ENCODE results near the gene ADCYAP1.

ADCYAP1 gene

DNA sequence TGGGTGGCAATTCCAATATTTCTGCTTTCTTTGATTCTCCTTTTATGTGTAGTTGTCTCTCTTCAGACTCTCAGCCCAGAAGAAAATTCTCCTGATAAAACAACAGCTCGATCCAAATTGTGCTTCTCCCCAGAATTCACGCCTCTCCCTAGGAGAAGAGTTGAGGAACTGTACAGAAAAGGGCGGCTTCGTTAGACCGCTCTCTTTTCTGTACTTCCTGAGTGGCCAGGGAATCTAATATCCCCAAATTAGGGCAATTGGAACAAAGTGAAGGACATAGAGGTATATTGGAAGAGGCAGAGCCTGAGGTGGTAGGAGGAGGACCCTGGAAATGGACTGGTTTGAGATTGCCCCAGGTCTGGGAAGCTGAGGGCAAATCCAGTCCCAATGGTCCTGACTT lies 5.6 kb downstream of the ADCYAP1 start:
- H3K4me2 ChIP-seq (ENCODE audit: low read length), result no peak overlapping the region
- H3K9me2 ChIP-seq (replicated peaks; ENCODE audit: control insufficient read depth, low read length), result no peaks in the 10 kb centered on the region
- H3K27me3 ChIP-seq (ENCODE audit: control insufficient read depth, low read length), result no peaks in the 10 kb centered on the region

DNA sequence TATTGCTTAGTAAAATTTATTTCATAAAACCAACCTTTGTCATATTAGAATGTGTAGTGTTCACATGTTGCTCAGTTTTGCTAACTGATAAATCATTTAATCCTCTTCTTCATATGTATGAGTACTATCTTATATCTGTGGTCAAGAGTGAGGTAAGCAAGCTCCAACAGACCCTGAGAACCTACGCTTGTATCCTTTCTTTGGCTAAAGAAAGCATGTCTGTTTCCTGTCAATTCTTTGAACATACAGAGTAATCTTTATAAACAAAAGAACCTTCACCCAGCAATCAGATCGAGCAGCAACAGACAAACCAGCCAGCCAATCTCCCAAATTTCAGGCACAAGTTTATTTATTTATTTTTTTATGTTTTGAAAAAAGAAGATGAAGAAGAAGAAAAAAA lies 6.4 kb downstream of the ADCYAP1 start:
- Histone ChIP-seq H3K9me3 (ENCODE audit: control insufficient read depth, insufficient read depth, low read length) (peaks cover 13% of the 10 kb centered on the region; the same call in 1 of the 2 replicates), H3K4me2 (ENCODE audit: low read length) (no peak overlapping the region), H3K27ac (ENCODE audit: low read depth, low read length) (no peak overlapping the region), H3K4me1 (ENCODE audit: control insufficient read depth, low read length) (no peaks in the 10 kb centered on the region), H3K79me2 (ENCODE audit: control insufficient read depth, low read length) (no peaks in the 10 kb centered on the region), H3K36me3 (ENCODE audit: control insufficient read depth, low read length) (no peaks in the 10 kb centered on the region), H3K4me3 (ENCODE audit: low read length) (no peak overlapping the region), H4K20me1 (ENCODE audit: control insufficient read depth, insufficient read depth, low read depth, low read length) (no peaks in the 10 kb centered on the region), H3K27me3 (ENCODE audit: control insufficient read depth, low read length) (no peaks in the 10 kb centered on the region), H3F3A (ENCODE audit: control insufficient read depth, insufficient read depth) (no peaks in the 10 kb centered on the region), H3K9me2 (replicated peaks; ENCODE audit: control insufficient read depth, low read length) (no peaks in the 10 kb centered on the region)
- TF ChIP-seq, protein P1, sequence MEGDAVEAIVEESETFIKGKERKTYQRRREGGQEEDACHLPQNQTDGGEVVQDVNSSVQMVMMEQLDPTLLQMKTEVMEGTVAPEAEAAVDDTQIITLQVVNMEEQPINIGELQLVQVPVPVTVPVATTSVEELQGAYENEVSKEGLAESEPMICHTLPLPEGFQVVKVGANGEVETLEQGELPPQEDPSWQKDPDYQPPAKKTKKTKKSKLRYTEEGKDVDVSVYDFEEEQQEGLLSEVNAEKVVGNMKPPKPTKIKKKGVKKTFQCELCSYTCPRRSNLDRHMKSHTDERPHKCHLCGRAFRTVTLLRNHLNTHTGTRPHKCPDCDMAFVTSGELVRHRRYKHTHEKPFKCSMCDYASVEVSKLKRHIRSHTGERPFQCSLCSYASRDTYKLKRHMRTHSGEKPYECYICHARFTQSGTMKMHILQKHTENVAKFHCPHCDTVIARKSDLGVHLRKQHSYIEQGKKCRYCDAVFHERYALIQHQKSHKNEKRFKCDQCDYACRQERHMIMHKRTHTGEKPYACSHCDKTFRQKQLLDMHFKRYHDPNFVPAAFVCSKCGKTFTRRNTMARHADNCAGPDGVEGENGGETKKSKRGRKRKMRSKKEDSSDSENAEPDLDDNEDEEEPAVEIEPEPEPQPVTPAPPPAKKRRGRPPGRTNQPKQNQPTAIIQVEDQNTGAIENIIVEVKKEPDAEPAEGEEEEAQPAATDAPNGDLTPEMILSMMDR (IDR thresholded peaks at IDR 0.05; ENCODE audit: low read depth, low read length, poor library complexity, severe bottlenecking), result no peak
- TF ChIP-seq EZH2phosphoT487 (IDR thresholded peaks at IDR 0.05; ENCODE audit: borderline replicate concordance, low read length), result no peak

More for the DNA sequence above, 5.6 kb downstream of the ADCYAP1 start:
- no peak overlapping the region for H3K4me3 ChIP-seq (ENCODE audit: low read length)
- no peaks in the 10 kb centered on the region for H3F3A ChIP-seq (ENCODE audit: control insufficient read depth, insufficient read depth)
- no peaks in the 10 kb centered on the region for H4K20me1 ChIP-seq (ENCODE audit: control insufficient read depth, insufficient read depth, low read depth, low read length)
- no peaks in the 10 kb centered on the region for H3K79me2 ChIP-seq (ENCODE audit: control insufficient read depth, low read length)
- no peak overlapping the region for H3K27ac ChIP-seq (ENCODE audit: low read depth, low read length)
- no peaks in the 10 kb centered on the region for H3K36me3 ChIP-seq (ENCODE audit: control insufficient read depth, low read length)
- TF ChIP-seq, protein P1 (IDR thresholded peaks at IDR 0.05; ENCODE audit: low read depth, low read length, poor library complexity, severe bottlenecking), result no peak
- TF ChIP-seq EZH2phosphoT487 (IDR thresholded peaks at IDR 0.05; ENCODE audit: borderline replicate concordance, low read length), result no peak
- H3K9me3 ChIP-seq (ENCODE audit: control insufficient read depth, insufficient read depth, low read length), result peaks cover 13% of the 10 kb centered on the region; the same call in 1 of the 2 replicates
- no peaks in the 10 kb centered on the region for H3K4me1 ChIP-seq (ENCODE audit: control insufficient read depth, low read length)

DNA sequence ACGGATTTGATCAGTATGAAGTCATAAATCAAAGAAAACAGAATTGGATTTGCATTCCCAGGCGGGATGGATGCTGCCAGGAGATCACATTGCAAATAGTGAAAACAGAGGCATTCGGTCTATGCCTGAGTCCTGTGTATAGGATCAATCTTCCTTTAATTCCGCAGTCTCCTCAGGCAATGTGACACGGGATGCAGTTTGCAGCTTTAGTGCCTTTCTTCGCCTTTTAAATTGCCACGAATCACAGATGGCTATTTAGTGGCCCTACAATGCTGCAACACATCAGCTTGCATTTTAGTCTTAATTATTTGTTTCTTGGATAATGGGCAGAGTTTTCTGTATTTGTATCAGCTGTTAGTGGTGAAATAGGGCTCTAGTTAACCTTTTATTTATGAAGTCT lies 6.8 kb downstream of the ADCYAP1 start:
- Histone ChIP-seq H3K9me2 (replicated peaks; ENCODE audit: control insufficient read depth, low read length) (no peaks in the 10 kb centered on the region), H3K27ac (ENCODE audit: low read depth, low read length) (no peak overlapping the region)

More for the DNA sequence above, 6.8 kb downstream of the ADCYAP1 start:
- no peaks in the 10 kb centered on the region for H4K20me1 ChIP-seq (ENCODE audit: control insufficient read depth, insufficient read depth, low read depth, low read length)
- H3K79me2 ChIP-seq (ENCODE audit: control insufficient read depth, low read length), result no peaks in the 10 kb centered on the region
- TF ChIP-seq, protein P1 (IDR thresholded peaks at IDR 0.05; ENCODE audit: low read depth, low read length, poor library complexity, severe bottlenecking), result no peak
- TF ChIP-seq EZH2phosphoT487 (IDR thresholded peaks at IDR 0.05; ENCODE audit: borderline replicate concordance, low read length), result no peak
- H3K4me3 ChIP-seq (ENCODE audit: low read length), result no peak overlapping the region
- H3F3A ChIP-seq (ENCODE audit: control insufficient read depth, insufficient read depth), result no peaks in the 10 kb centered on the region
- H3K4me2 ChIP-seq (ENCODE audit: low read length), result no peak overlapping the region
- no peaks in the 10 kb centered on the region for H3K36me3 ChIP-seq (ENCODE audit: control insufficient read depth, low read length)
- H3K9me3 ChIP-seq (ENCODE audit: control insufficient read depth, insufficient read depth, low read length), result peaks cover 11% of the 10 kb centered on the region; the same call in 1 of the 2 replicates
- no peaks in the 10 kb centered on the region for H3K27me3 ChIP-seq (ENCODE audit: control insufficient read depth, low read length)
- no peaks in the 10 kb centered on the region for H3K4me1 ChIP-seq (ENCODE audit: control insufficient read depth, low read length)
